AG09319 (cell line): ENCODE measurements around the gene LTF.

ENCODE experiments used
- DNase-seq: peaks from one replicate; pipeline ENCODE4 v3.0.0-alpha.2; 2010; ENCODE audit warnings: low read depth; ENCODE audit errors: extremely low read depth
- CTCF ChIP-seq: IDR thresholded peaks from 2 replicates; pipeline ENCODE4 v1.5.1; 2011; ENCODE audit warnings: low read depth, mild to moderate bottlenecking, inconsistent platforms, low read length, moderate library complexity

The LTF gene

GRCh38 chr3:46477145-46477544 is 12.4 kb upstream of the LTF start:
- TF ChIP-seq CTCF = no peak

GRCh38 chr3:46472736-46473135 is 8.0 kb upstream of the LTF start:
- TF ChIP-seq CTCF = no peak
- DNase-seq = no peak

More at GRCh38 chr3:46477145-46477544, 12.4 kb upstream of the LTF start:
- DNase-seq = no peak

- TF ChIP-seq CTCF = no peak
- DNase-seq = no peak
Measured at GRCh38 chr3:46471371-46471914, 6.7 kb upstream of the LTF start.

- no peak for DNase-seq
- no peak for TF ChIP-seq CTCF
Measured at GRCh38 chr3:46470831-46471230, 6.1 kb upstream of the LTF start.

- no peak for DNase-seq
- TF ChIP-seq CTCF = no peak
Measured at GRCh38 chr3:46469680-46470357, 5.1 kb upstream of the LTF start.

- no peak for TF ChIP-seq CTCF
- DNase-seq = no peak
Measured at GRCh38 chr3:46468753-46469600, 4.3 kb upstream of the LTF start.

- no peak for DNase-seq
- no peak for TF ChIP-seq CTCF
Measured at GRCh38 chr3:46467562-46467961, 2.9 kb upstream of the LTF start.
